Retinal pigment epithelial cell (primary cell): ENCODE measurements around the gene SLC31A1.

Source experiments
- DNase-seq: peaks from one replicate; pipeline ENCODE4 v3.0.0-alpha.2; 2010; ENCODE audit warnings: low read depth
- H3K4me3 ChIP-seq: 2 replicates; pipeline ENCODE4 v1.5.1; 2011; ENCODE audit warnings: mild to moderate bottlenecking, low read length, control low read depth, moderate library complexity
- CTCF ChIP-seq: conservative IDR thresholded peaks from 2 replicates; pipeline ENCODE4 v1.5.1; 2011; ENCODE audit warnings: low read depth, low read length, control low read depth, inconsistent platforms

Gene SLC31A1

GRCh38 chr9:113183956-113184488 is 37.3 kb upstream of the SLC31A1 start:
- no peak for TF ChIP-seq CTCF
- no peak for DNase-seq
- H3K4me3 ChIP-seq: no peak overlapping the region

GRCh38 chr9:113184539-113184938 is 36.8 kb upstream of the SLC31A1 start:
- no peak overlapping the region for H3K4me3 ChIP-seq
- DNase-seq: no peak
- no peak for TF ChIP-seq CTCF

GRCh38 chr9:113185271-113185670 is 36.1 kb upstream of the SLC31A1 start:
- no peak for DNase-seq
- no peak for TF ChIP-seq CTCF

GRCh38 chr9:113186137-113186755 is 35.1 kb upstream of the SLC31A1 start:
- no peak overlapping the region for H3K4me3 ChIP-seq
- TF ChIP-seq CTCF: no peak
- DNase-seq: no peak

More at GRCh38 chr9:113185271-113185670, 36.1 kb upstream of the SLC31A1 start:
- H3K4me3 ChIP-seq: no peak overlapping the region

- H3K4me3 ChIP-seq: no peak overlapping the region
- no peak for TF ChIP-seq CTCF
- peak; percentile 69 for DNase-seq
Measured at GRCh38 chr9:113187929-113188595, 33.3 kb upstream of the SLC31A1 start.

GRCh38 chr9:113192455-113192854 is 28.9 kb upstream of the SLC31A1 start:
- no peak for TF ChIP-seq CTCF
- DNase-seq: no peak
- H3K4me3 ChIP-seq: no peak overlapping the region
